Activated naive CD8-positive, alpha-beta T cell treated with anti-CD3 and anti-CD28 coated beads, Interleukin-2, amount 10 ng/mL, durations not matched to agents 7 days and 5 days (primary cell): ENCODE data around the gene HK2. TPM values are rescaled to one million over a fixed set of nuclear protein-coding genes. Genes with fewer than 3 reads are reported as not detected.

Experiments
- ATAC-seq: fragments of 150-1000 bp; cut with Tn5 transposase; one replicate; pipeline ENCODE4 v1.10.0; 2021; ENCODE audit warnings: low read depth, moderate library complexity
- POLR2A ChIA-PET: fragments of 350-600 bp; sonication (Branson Sonifier 250); formaldehyde crosslinking; loops from one replicate; lab custom pipeline; 2021; ENCODE audit warnings: antibody characterized with exemption; lab: Charles Lee
- DNase-seq: peaks from one replicate; pipeline ENCODE4 v3.0.0; 2021
- H3K27ac Mint-ChIP-seq: one replicate; pipeline ENCODE4 v1.8.0; 2022; ENCODE audit warnings: mild to moderate bottlenecking, mixed read lengths
- H3K27me3 Mint-ChIP-seq: one replicate; pipeline ENCODE4 v1.8.0; 2022; ENCODE audit warnings: mild to moderate bottlenecking, moderate library complexity, mixed read lengths
- H3K36me3 Mint-ChIP-seq: one replicate; pipeline ENCODE4 v1.8.0; 2021; ENCODE audit warnings: mild to moderate bottlenecking, mixed read lengths
- H3K4me1 Mint-ChIP-seq: one replicate; pipeline ENCODE4 v1.8.0; 2021; ENCODE audit warnings: mixed read lengths
- H3K4me3 Mint-ChIP-seq: one replicate; pipeline ENCODE4 v1.8.0; 2022; ENCODE audit warnings: mild to moderate bottlenecking, moderate library complexity, mixed read lengths
- H3K9me3 Mint-ChIP-seq: one replicate; pipeline ENCODE4 v1.8.0; 2021; ENCODE audit warnings: mixed read lengths
- total RNA-seq, 2 experiments: library from RNA; stranded (reverse); gene quantifications; one replicate each; pipeline ENCODE4 v1.2.3, GENCODE V29; 2021

The HK2 gene
- total RNA-seq, 2 experiments from 2014 or later, result 39.8 to 40.9 TPM

DNA sequence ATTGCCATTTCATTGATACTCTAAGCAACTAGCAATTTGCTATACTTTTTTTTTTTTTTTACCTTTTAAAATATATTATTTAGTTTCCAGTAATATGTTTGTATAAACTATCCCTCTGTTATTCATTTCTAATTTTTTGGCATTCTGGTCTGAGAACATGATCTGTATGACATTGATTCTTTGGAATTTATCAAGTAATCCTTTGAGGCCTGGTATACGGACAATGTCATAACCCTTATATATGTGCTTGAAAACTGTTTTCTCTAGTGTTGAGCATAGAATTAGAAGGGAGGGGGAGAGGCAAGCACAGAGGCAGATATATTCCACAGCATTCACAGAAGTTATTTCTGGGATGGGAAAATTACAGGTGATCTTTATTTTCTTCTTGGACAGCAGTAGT is 76.3 kb downstream of the HK2 start:
- H3K27me3 Mint-ChIP-seq, result peaks cover 51% of the 10 kb centered on the region
- ATAC-seq, result no peak
- H3K36me3 Mint-ChIP-seq, result peaks cover 1% of the 10 kb centered on the region
- H3K27ac Mint-ChIP-seq, result no peak overlapping the region
- POLR2A ChIA-PET, result no interaction called here
- H3K9me3 Mint-ChIP-seq, result no peaks in the 10 kb centered on the region
- DNase-seq, result no peak
- H3K4me3 Mint-ChIP-seq, result no peak overlapping the region
- H3K4me1 Mint-ChIP-seq, result peaks cover 13% of the 10 kb centered on the region

DNA sequence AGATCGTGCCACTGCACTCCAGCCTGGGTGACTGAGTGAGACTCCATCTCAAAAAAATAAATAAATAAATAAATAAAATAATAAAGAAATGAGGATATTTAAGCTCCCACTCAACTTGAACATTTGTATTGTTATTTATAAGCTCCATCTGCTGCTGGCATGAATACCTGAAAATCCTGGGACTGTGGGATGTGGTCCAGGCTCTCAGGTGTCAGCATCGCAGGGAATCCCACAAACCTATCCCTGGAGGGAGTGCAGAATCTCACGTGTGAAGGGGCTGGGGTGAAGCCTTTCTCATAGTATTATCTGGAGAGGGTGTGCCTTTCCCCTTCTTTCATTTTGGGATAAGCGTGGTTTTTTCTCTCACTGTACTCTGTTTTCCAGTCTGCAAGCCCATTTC is 77.1 kb downstream of the HK2 start:
- Mint-ChIP-seq H3K9me3 (no peaks in the 10 kb centered on the region), H3K27me3 (peaks cover 52% of the 10 kb centered on the region)

DNA sequence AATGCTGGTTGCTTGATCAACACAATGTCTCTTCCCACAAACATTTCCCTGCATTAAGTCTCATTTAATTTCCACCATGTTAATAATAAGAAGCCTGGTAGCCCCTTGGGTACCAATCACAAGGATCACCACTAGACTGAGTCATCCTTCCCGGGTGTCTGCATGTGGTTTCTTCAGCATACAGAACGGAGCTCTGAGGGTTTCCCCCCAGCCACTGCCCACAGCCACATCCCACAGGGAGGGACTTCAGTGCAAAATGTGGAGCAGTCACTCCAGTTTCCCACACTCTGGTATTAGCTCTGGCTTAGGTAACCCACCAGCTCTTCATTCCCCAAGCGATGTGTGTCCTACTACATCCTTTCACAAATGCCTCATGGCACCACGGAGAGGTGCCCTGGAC is 81.8 kb downstream of the HK2 start:
- H3K36me3 Mint-ChIP-seq, result no peaks in the 10 kb centered on the region
- peak; percentile 77 for ATAC-seq
- H3K9me3 Mint-ChIP-seq, result no peaks in the 10 kb centered on the region
- peaks cover 53% of the 10 kb centered on the region for H3K27me3 Mint-ChIP-seq
- peak; percentile 71 for DNase-seq
- POLR2A ChIA-PET, result interaction anchor here (0.6 kb wide), 1 partner anchor 29 kb away, joined by 3 read pairs; no protein-coding TSS in a partner anchor
- H3K27ac Mint-ChIP-seq, result no peak overlapping the region
- H3K4me1 Mint-ChIP-seq, result peaks cover 19% of the 10 kb centered on the region
- no peak overlapping the region for H3K4me3 Mint-ChIP-seq

More for the DNA sequence above, 77.1 kb downstream of the HK2 start:
- POLR2A ChIA-PET, result no interaction called here
- H3K4me1 Mint-ChIP-seq, result peaks cover 20% of the 10 kb centered on the region
- H3K27ac Mint-ChIP-seq, result no peak overlapping the region
- no peak for DNase-seq
- no peak overlapping the region for H3K4me3 Mint-ChIP-seq
- ATAC-seq, result no peak
- H3K36me3 Mint-ChIP-seq, result peaks cover 1% of the 10 kb centered on the region

DNA sequence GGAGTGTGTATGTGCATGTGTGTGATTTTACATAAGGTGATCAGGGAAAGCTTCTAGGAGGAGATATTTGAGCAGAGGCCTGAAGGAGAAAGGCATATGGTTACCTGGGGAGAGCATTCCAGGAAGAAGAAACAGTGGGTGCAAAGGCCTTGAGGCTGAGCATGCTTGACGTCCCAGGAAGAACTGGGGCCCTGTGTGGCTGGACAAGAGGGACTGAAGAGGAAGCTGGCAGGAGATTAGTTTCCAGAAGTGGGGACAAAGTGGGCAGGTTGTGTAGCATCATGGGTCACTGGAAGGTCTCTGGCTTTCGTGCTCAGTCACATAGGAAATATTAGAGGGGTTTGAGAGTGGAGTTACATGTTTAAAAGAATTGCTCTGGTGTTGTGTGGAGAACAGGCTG is 82.5 kb downstream of the HK2 start:
- POLR2A ChIA-PET, result no interaction called here
- ATAC-seq (no peak), DNase-seq (no peak)
- no peak overlapping the region for H3K4me3 Mint-ChIP-seq
- no peaks in the 10 kb centered on the region for H3K9me3 Mint-ChIP-seq
- H3K4me1 Mint-ChIP-seq, result peaks cover 19% of the 10 kb centered on the region
- peaks cover 56% of the 10 kb centered on the region for H3K27me3 Mint-ChIP-seq
- H3K36me3 Mint-ChIP-seq, result no peaks in the 10 kb centered on the region
- H3K27ac Mint-ChIP-seq, result no peak overlapping the region

DNA sequence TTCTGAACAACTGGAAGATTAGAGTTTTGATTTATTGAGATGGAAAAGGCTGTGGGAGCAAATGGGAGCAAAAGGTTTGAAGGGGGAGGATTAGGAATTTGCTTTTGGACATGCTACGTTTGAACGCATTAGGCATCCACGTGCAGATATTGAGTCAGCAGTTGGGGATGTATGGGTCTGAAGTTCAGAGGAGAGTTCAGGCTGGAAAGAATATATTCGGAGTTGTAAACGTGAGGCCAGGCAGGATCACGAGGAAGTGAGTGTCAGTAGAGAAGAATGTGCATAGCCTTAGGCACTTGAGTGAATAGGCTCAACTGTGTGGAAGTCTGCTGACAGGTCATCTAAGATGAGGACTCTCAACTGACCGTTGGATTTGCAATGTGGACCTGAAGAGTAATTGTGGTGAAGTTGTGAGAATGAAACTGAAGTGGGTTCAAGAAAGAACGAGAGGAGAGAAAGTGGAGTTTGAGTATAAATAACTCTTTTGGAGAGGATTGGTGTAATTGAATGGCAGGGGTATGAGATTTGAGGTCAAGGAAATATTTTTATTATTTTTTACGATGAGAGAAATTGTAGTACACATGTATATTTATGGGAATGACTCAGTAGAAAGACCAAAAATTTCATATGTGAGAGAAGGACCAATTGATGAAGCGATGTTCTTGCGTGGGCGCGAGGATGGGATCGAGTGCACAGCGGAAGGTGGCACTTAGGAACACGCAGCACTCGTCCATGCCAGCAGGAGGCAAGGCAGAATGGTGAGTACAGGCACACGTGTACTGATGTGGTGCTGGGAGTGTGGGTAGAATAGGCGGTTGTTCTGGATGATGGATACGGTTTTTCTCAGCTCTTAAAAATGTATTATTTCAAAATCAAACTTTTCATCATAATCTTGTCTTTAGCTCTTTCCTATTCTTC is 84.0 kb downstream of the HK2 start:
- POLR2A ChIA-PET, result no interaction called here
- Mint-ChIP-seq H3K27ac (no peak overlapping the region), H3K4me1 (peaks cover 19% of the 10 kb centered on the region), H3K36me3 (no peaks in the 10 kb centered on the region), H3K27me3 (peaks cover 47% of the 10 kb centered on the region), H3K4me3 (no peak overlapping the region), H3K9me3 (no peaks in the 10 kb centered on the region)
- ATAC-seq, result no peak
- no peak for DNase-seq

DNA sequence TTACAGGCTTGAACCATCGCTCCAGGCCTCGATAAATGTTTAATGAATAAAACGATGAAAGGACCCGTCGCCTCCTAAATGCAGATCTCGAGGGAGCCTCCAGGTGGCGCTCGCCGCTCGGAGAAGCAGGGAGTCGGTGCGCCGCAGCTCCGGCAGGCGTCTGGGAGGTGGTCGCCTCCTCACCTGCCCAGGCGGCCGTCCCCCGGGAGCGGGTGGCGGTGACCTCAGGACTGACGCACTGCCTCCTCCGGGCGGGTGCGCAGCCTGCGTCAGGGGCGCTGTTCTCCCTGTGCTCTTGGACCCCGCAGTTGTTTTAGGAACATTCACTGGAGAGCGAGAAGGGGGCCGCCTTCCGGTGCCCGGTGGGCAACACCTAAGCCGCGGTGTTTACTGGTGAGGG is 85.9 kb downstream of the HK2 start:
- POLR2A ChIA-PET, result no interaction called here
- Mint-ChIP-seq H3K27ac (no peak overlapping the region), H3K36me3 (no peaks in the 10 kb centered on the region), H3K4me1 (peaks cover 13% of the 10 kb centered on the region), H3K9me3 (no peaks in the 10 kb centered on the region), H3K4me3 (peak overlapping the region; percentile 4), H3K27me3 (peaks cover 38% of the 10 kb centered on the region)
- DNase-seq (peak; percentile 83), ATAC-seq (peak; percentile 57)

DNA sequence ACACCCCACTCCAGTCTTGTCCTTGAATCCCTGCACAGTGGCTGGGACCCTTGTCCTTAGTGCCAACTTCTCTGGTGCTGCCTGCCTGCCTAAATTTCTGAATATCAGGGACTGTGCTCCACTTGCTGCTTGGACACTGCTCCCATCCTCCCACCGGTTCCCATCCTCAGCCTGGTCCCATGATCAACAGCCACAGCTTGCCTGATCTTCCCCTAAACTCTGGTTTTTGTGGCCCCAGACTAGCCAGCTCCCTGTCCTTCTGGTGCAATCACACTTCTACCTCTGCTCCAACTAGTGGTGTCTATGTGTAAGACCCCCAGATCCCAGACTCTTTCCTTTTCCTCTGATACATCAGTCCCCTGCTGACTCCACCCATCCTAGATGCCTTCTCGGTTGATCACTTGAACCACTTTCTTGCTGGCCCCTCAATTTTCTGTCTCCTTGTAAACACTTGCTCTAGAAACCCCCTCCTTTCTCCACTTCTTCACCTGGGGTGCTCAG is 87.4 kb downstream of the HK2 start:
- peaks cover 34% of the 10 kb centered on the region for H3K27me3 Mint-ChIP-seq
- ATAC-seq, result no peak
- H3K36me3 Mint-ChIP-seq, result no peaks in the 10 kb centered on the region
- H3K27ac Mint-ChIP-seq, result no peak overlapping the region
- DNase-seq, result no peak
- no peak overlapping the region for H3K4me3 Mint-ChIP-seq
- POLR2A ChIA-PET, result no interaction called here
- peaks cover 2% of the 10 kb centered on the region for H3K4me1 Mint-ChIP-seq
- no peaks in the 10 kb centered on the region for H3K9me3 Mint-ChIP-seq

DNA sequence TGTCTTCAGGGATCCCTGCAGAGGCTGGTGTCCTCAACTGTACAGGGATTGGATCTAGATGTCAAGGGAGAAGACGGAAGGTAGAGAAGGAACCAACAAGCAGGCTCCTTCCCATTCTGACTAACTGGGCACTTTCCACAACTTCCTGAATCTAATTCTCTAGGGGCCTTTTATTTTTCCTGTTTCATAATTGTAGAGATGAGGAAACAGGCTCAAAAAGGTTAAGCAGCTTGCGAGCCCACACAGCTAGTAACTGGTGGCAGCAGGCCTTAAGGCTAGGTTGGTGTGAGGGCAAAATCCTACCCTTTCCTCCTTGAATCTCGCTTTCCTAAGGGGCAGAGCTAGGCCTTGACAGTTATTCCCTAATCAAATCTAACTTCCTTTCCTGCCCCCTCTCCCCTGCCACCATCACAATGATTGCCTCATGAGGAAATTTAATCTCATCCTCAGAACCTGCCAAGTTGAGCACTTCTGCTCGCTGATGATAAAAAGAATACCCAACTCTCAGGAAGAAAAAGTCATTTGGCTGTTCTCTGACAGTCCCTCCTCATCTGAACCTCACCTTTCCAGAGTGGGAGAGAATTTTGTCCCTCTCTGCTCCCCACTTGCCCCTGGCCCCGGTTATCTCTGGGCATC is 88.8 kb downstream of the HK2 start:
- no peak overlapping the region for H3K4me3 Mint-ChIP-seq
- peaks cover 29% of the 10 kb centered on the region for H3K27me3 Mint-ChIP-seq
- POLR2A ChIA-PET, result no interaction called here
- no peak for DNase-seq
- no peaks in the 10 kb centered on the region for H3K9me3 Mint-ChIP-seq
- H3K27ac Mint-ChIP-seq, result no peak overlapping the region
- no peak for ATAC-seq
- peaks cover 2% of the 10 kb centered on the region for H3K4me1 Mint-ChIP-seq
- no peaks in the 10 kb centered on the region for H3K36me3 Mint-ChIP-seq

DNA sequence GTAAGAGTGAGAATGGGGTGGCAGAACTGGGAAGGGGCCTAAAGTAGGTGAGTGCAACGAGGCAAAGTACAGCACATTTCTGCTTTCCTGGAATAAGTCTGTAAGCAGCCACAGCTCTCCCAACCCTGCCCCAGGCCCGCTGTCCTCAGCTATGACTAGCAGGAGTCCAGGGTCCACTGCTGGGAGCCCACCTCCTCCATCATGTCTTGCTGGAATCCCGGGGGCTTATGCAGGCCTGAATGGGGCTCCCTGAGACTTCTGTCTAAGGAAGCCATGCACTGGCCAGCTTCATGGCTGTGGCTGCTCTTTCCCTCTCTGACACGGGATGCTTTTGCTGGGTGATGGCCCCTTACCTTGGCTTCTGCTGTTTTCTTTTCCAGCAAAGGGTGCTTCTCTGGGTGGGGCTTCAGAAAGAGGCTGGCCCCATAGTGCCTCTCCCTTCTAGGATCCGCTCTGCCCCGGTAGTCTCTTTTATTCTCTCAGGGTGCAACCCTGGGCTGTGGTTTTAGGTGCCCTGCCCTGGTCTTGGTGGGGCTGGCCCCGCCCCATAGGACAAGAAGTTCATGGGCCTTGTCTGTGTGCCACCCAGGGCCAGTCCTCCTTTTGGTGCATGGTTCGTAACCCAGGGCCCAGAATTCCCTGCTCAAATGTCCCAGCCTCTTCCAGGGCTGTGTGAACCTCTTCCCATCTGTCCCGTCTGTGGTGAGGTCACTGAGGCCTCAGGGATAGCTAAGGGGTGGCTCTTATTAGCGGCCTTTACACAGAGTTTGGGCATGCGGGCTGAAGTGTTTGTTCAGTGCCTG is 90.7 kb downstream of the HK2 start:
- H3K36me3 Mint-ChIP-seq, result peaks cover 2% of the 10 kb centered on the region
- no peak overlapping the region for H3K27ac Mint-ChIP-seq
- DNase-seq, result no peak
- H3K4me1 Mint-ChIP-seq, result peaks cover 5% of the 10 kb centered on the region
- no peak for ATAC-seq
- H3K4me3 Mint-ChIP-seq, result no peak overlapping the region
- no peaks in the 10 kb centered on the region for H3K9me3 Mint-ChIP-seq
- peaks cover 14% of the 10 kb centered on the region for H3K27me3 Mint-ChIP-seq
- POLR2A ChIA-PET, result no interaction called here

DNA sequence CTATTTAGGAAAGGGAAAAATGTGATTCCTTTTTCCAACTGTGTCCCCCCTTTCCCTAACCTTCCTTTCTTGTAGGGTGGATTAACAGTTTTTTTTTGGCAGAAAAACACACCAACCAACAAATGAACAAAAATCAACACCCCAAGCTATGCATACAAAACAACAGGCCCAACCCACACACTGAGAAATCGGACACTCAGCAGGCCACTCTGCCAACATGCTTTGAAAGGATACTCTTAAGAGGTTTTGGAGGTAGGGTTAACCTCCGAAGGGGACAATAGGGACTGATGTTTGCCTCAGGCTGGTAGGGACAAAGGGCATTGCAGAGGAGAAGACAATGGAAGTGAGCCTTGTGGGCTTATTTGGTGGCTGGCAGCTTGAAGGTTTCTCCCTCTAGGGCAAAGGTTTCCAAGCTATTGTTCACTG is 91.4 kb downstream of the HK2 start:
- DNase-seq, result no peak
- Mint-ChIP-seq H3K4me3 (no peak overlapping the region), H3K4me1 (peaks cover 5% of the 10 kb centered on the region), H3K27ac (no peak overlapping the region), H3K27me3 (peaks cover 10% of the 10 kb centered on the region), H3K9me3 (no peaks in the 10 kb centered on the region), H3K36me3 (peaks cover 2% of the 10 kb centered on the region)
- no peak for ATAC-seq
- POLR2A ChIA-PET, result no interaction called here

DNA sequence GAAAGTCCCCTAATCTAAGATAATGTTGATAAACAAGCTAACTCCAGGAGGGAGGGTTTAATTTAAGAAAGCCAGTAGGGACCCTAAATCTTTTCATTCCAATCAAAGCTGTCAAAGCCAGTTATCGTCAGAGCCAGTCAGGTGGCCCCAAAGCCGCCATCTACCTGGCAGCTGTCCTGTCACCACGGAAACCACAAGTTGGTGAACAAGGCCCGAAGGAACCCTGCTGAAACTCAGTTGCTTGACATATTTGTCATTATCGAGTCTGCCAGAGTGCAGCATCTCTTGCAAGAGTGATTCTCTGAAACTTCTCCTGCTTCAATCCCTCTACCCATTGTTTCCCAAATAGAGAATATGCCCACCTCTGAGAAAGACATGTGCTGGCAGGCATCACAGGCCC is 93.7 kb downstream of the HK2 start:
- POLR2A ChIA-PET, result no interaction called here
- Mint-ChIP-seq H3K36me3 (peaks cover 12% of the 10 kb centered on the region), H3K4me3 (no peak overlapping the region), H3K9me3 (peaks cover 2% of the 10 kb centered on the region), H3K4me1 (peaks cover 7% of the 10 kb centered on the region), H3K27ac (no peak overlapping the region), H3K27me3 (peaks cover 7% of the 10 kb centered on the region)
- ATAC-seq (no peak), DNase-seq (no peak)

DNA sequence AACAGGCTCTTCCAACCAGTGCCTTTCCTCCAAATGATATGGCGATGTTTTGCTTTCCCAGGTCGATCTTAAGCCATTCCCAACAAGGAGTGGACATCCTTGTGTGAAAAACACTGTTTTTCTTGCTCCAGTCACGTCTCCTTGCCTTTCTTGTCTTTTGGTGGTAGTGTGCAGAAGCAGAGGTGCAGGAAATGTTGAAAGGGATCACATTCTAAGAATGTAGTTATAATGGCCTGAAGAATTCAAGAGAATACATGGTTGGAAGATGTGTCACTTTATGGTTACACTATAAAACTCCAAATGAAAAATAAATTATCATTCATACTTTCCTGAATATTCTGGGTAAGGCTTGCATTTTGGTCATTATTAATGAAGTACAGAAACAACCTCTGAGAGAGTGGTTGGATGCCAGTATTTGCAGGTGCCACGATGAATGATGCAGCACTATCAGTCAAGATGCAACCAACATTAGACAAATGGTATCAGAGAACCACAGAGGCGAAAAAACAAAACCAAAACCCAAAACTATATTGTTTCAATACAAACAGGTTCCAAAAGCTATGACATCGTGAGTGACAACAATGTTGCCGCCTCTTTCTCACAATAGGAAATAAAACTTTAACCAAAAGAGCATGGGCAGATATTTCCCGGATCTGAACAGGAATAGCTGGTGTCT is 97.0 kb downstream of the HK2 start:
- Mint-ChIP-seq H3K4me1 (peaks cover 7% of the 10 kb centered on the region), H3K4me3 (no peak overlapping the region), H3K9me3 (peaks cover 2% of the 10 kb centered on the region), H3K36me3 (peaks cover 18% of the 10 kb centered on the region), H3K27ac (no peak overlapping the region), H3K27me3 (peaks cover 3% of the 10 kb centered on the region)
- ATAC-seq, result no peak
- POLR2A ChIA-PET, result no interaction called here
- no peak for DNase-seq

DNA sequence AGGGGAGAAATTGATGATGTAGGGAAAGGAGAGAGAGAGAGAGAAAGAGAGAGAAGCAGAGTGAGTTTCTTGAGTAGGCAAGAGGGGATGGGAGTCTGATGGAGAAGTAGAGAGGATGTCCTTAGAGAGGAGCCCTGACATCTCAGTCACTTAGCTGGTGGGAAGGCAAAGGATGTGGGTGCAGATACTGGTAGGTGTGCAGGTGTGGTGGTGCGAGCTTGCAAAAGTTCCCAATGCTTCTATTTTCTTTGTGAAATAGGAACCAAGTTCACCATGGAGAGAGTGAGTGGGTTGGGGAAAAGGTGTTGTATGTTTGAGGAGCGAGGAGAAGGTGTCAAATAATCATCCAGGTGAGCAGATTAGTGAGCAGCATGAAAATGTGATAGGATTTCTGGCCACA is 98.0 kb downstream of the HK2 start:
- Mint-ChIP-seq H3K36me3 (peaks cover 18% of the 10 kb centered on the region), H3K27ac (no peak overlapping the region), H3K4me3 (no peak overlapping the region), H3K27me3 (no peaks in the 10 kb centered on the region), H3K9me3 (peaks cover 2% of the 10 kb centered on the region), H3K4me1 (peaks cover 7% of the 10 kb centered on the region)
- no peak for DNase-seq
- no peak for ATAC-seq
- POLR2A ChIA-PET, result no interaction called here
